GM23248 (cell line): Measurements from ENCODE around the gene RCL1.

ENCODE experiments used
- EZH2 ChIP-seq: fragments of 200-600 bp; sonication (generic); IDR thresholded peaks from 2 replicates; pipeline ENCODE4 v1.6.1; 2018; ENCODE audit warnings: antibody characterized with exemption, mild to moderate bottlenecking; ENCODE audit not compliant: insufficient read depth, poor library complexity, severe bottlenecking
- EZH2phosphoT487 ChIP-seq: fragments of 200-600 bp; sonication (generic); IDR thresholded peaks from 2 replicates; pipeline ENCODE4 v1.6.1; 2018; ENCODE audit warnings: antibody characterized with exemption, moderate library complexity, mild to moderate bottlenecking, low read depth; ENCODE audit not compliant: insufficient read depth

DNA sequence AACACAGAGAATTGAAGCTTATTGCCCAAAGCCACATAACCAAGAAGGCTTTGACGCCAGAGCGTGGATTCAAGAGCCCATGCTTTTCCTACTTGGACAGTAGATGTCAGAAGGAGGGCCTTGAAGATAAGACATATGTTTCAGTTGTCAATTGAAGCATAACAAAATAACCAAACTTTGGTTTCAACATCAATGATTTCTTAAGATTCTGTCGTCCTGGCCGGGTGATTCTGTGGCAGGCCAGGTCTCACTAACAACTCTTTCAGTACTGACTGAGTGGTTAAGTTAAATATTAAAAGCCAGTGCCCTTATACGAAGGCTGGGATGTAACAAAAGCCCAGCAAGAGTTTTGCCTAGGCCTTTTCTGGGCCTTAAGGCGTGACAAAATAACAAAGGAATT, 94.0 kb downstream of the RCL1 start:
- TF ChIP-seq EZH2phosphoT487 (no peak), EZH2 (no peak)
